Measurements from ENCODE around the gene RFK. TPM values are rescaled to one million over a fixed set of nuclear protein-coding genes. Genes with fewer than 3 reads are reported as not detected.

The RFK gene
- total RNA-seq, 6 experiments from 2014 or later, result 11.1 to 25.2 (median 19.7) TPM

DNA sequence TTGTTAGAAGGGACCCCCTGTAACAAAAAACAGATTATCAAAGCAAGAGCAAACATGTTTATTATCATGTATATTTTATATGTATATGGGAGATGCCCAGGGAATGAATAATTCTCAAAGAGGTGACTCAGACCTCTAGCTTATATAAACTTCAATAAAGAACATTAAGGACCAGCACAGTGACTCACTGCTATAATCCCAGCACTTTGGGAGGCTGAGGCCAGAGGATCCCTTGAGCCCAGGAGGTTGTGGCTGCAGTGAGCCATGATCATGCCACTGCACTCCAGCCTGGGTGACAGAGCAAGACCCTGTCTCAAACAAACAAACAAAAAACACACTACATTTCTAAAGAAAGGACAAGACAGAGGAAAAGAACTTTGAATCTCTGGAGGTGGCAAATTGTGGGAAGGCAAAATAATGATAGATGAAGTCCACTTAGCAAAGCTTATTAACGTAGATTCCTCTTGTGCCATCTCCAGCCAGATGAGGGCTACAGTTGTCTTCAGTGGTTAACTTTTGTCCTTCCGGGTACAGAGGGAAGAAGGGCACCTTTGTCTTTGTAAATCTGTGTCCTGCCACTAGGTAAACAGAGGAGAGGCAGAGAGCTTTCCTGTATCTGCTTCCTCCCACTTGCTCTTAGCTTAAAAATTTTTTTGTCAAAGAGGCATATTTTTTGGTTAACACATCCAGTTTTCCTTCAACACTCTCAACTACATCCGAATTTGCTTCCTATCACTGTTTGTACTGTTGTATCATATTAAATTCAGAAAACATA lies 7.5 kb upstream of the RFK start:
- Histone ChIP-seq H3K27ac (no peak overlapping the region), H3K9me3 (no peaks in the 10 kb centered on the region), H3K4me1 (peaks cover 0 to 12% (median 5%) of the 10 kb centered on the region in 4 donors), H3K27me3 (no peaks in the 10 kb centered on the region), H3K36me3 (no peaks in the 10 kb centered on the region), H3K4me3 (no peak overlapping the region)
- no peak for DNase-seq
- intact Hi-C loops (cut with DNase I), result no loop called here
- peak; percentile 44 to 76 (median 68) for ATAC-seq
- 34% methylated on average over 3 of the region's 3 CpGs for WGBS (ENCODE audit: insufficient coverage, low coverage, low lambda C conversion rate, missing lambda C conversion rate)
- TF ChIP-seq, protein P1, sequence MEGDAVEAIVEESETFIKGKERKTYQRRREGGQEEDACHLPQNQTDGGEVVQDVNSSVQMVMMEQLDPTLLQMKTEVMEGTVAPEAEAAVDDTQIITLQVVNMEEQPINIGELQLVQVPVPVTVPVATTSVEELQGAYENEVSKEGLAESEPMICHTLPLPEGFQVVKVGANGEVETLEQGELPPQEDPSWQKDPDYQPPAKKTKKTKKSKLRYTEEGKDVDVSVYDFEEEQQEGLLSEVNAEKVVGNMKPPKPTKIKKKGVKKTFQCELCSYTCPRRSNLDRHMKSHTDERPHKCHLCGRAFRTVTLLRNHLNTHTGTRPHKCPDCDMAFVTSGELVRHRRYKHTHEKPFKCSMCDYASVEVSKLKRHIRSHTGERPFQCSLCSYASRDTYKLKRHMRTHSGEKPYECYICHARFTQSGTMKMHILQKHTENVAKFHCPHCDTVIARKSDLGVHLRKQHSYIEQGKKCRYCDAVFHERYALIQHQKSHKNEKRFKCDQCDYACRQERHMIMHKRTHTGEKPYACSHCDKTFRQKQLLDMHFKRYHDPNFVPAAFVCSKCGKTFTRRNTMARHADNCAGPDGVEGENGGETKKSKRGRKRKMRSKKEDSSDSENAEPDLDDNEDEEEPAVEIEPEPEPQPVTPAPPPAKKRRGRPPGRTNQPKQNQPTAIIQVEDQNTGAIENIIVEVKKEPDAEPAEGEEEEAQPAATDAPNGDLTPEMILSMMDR (IDR thresholded peaks at IDR 0.05), result no peak
- TF ChIP-seq POLR2A (IDR thresholded peaks at IDR 0.05), result no peak

GRCh38 chr9:76401176-76401575 lies 7.0 kb upstream of the RFK start:
- WGBS (ENCODE audit: insufficient coverage, low coverage, low lambda C conversion rate, missing lambda C conversion rate), result 90% methylated on average over 2 of the region's 2 CpGs
- no peak for DNase-seq
- Histone ChIP-seq H3K27ac (no peak overlapping the region), H3K27me3 (no peaks in the 10 kb centered on the region), H3K4me1 (peaks cover 0 to 12% (median 5%) of the 10 kb centered on the region in 4 donors), H3K9me3 (no peaks in the 10 kb centered on the region), H3K4me3 (no peak overlapping the region), H3K36me3 (no peaks in the 10 kb centered on the region)
- TF ChIP-seq, protein P1 (IDR thresholded peaks at IDR 0.05), result no peak
- TF ChIP-seq POLR2A (IDR thresholded peaks at IDR 0.05), result no peak
- ATAC-seq, result no peak
- intact Hi-C loops (cut with DNase I), result no loop called here

GRCh38 chr9:76400534-76401096 lies 6.4 kb upstream of the RFK start:
- no peak for DNase-seq
- no peaks in the 10 kb centered on the region for H3K36me3 ChIP-seq
- H3K27me3 ChIP-seq, result no peaks in the 10 kb centered on the region
- H3K4me3 ChIP-seq, result no peak overlapping the region
- TF ChIP-seq, protein P1 (IDR thresholded peaks at IDR 0.05), result no peak
- no peak for TF ChIP-seq POLR2A (IDR thresholded peaks at IDR 0.05)
- 30% methylated on average over 1 of the region's 1 CpG for WGBS (ENCODE audit: insufficient coverage, low coverage, low lambda C conversion rate, missing lambda C conversion rate)
- intact Hi-C loops (cut with DNase I), result no loop called here
- ATAC-seq, result no peak
- no peaks in the 10 kb centered on the region for H3K9me3 ChIP-seq
- H3K4me1 ChIP-seq, result peaks cover 0 to 13% (median 5%) of the 10 kb centered on the region in 4 donors
- H3K27ac ChIP-seq, result no peak overlapping the region

GRCh38 chr9:76399856-76400255 lies 5.6 kb upstream of the RFK start:
- WGBS (ENCODE audit: insufficient coverage, low coverage, low lambda C conversion rate, missing lambda C conversion rate), result 61% methylated on average over 1 of the region's 1 CpG
- intact Hi-C loops (cut with DNase I), result no loop called here
- peaks cover 0 to 18% (median 5%) of the 10 kb centered on the region in 4 donors for H3K4me1 ChIP-seq
- H3K36me3 ChIP-seq, result no peaks in the 10 kb centered on the region
- H3K9me3 ChIP-seq, result no peaks in the 10 kb centered on the region
- H3K4me3 ChIP-seq, result no peak overlapping the region
- DNase-seq (no peak), ATAC-seq (no peak)
- TF ChIP-seq, protein P1 (IDR thresholded peaks at IDR 0.05), result no peak
- no peak for TF ChIP-seq POLR2A (IDR thresholded peaks at IDR 0.05)
- H3K27ac ChIP-seq, result no peak overlapping the region
- H3K27me3 ChIP-seq, result no peaks in the 10 kb centered on the region
